IPS DF 4.7 (cell line): Measurements from ENCODE around the gene INIP.
A peak's percentile ranks its signal among the peaks of the same experiment; 100 is the strongest.

Experiments
- DNase-seq: peaks from one replicate; pipeline ENCODE4 v3.0.0-alpha.2; 2013; ENCODE audit warnings: low spot score; ENCODE audit errors: extremely low read depth

The INIP gene

GRCh38 chr9:112717661-112718331 lies at the start of gene INIP:
INIP (minus strand) TSS chr9:112718117; CDS start chr9:112716485, 1,632 bp downstream.
- DNase-seq, result peak; percentile 84

GRCh38 chr9:112765281-112765680 lies 47.4 kb upstream of the INIP start:
- DNase-seq, result no peak

- DNase-seq, result no peak
These were observed 46.9 kb upstream of the INIP start for GRCh38 chr9:112764837-112765236.

- no peak for DNase-seq
These were observed 46.4 kb upstream of the INIP start for GRCh38 chr9:112764344-112764743.

GRCh38 chr9:112762726-112763518 lies 45.0 kb upstream of the INIP start:
- no peak for DNase-seq

GRCh38 chr9:112761912-112762655 lies 44.2 kb upstream of the INIP start:
- no peak for DNase-seq

GRCh38 chr9:112760821-112761220 lies 42.9 kb upstream of the INIP start:
- no peak for DNase-seq

- no peak for DNase-seq
These were observed 40.0 kb upstream of the INIP start for GRCh38 chr9:112757940-112758339.

- DNase-seq, result no peak
These were observed 39.5 kb upstream of the INIP start for GRCh38 chr9:112757282-112757883.

- DNase-seq, result no peak
These were observed 37.8 kb upstream of the INIP start for GRCh38 chr9:112755675-112756074.

- no peak for DNase-seq
These were observed 37.1 kb upstream of the INIP start for GRCh38 chr9:112755016-112755427.

GRCh38 chr9:112754578-112754977 lies 36.7 kb upstream of the INIP start:
- DNase-seq, result no peak

GRCh38 chr9:112753725-112754124 lies 35.8 kb upstream of the INIP start:
- no peak for DNase-seq

GRCh38 chr9:112752334-112753125 lies 34.6 kb upstream of the INIP start:
- DNase-seq, result no peak

- no peak for DNase-seq
These were observed 33.3 kb upstream of the INIP start for GRCh38 chr9:112751056-112751795.

- DNase-seq, result no peak
These were observed 32.8 kb upstream of the INIP start for GRCh38 chr9:112750764-112751055.

- DNase-seq, result no peak
These were observed 32.3 kb upstream of the INIP start, which contains the start of gene SNX30 for GRCh38 chr9:112750016-112750763. SNX30 (plus strand) TSS chr9:112750760; CDS start chr9:112751002, 242 bp downstream.

- no peak for DNase-seq
These were observed 29.2 kb upstream of the INIP start for GRCh38 chr9:112747094-112747493.

GRCh38 chr9:112744177-112744576 lies 26.3 kb upstream of the INIP start:
- DNase-seq, result no peak
